ENCODE data around the gene RNF44. TPM values are rescaled to one million over a fixed set of nuclear protein-coding genes. Genes with fewer than 3 reads are reported as not detected.

RNF44 gene
- total RNA-seq, 1 donor from 2014 or later = 3.2 TPM

Other genes with a start within 250 kb of the RNF44 start
- 105 and 110 TPM in 2 replicates for gene KIAA1191, start 175.6 kb downstream of the RNF44 start, total RNA-seq
- gene ARL10, start 171.9 kb downstream of the RNF44 start, total RNA-seq = 6.7 and 9.2 TPM in 2 replicates
- gene NOP16, start 148.8 kb downstream of the RNF44 start, total RNA-seq = 21.7 and 29.3 TPM in 2 replicates
- 42.7 and 43.5 TPM in 2 replicates for gene HIGD2A, start 148.7 kb downstream of the RNF44 start, total RNA-seq
- 135 and 136 TPM in 2 replicates for gene CLTB, start 120.9 kb downstream of the RNF44 start, total RNA-seq
- gene FAF2, start 89.0 kb downstream of the RNF44 start, total RNA-seq = 37.9 and 47.1 TPM in 2 replicates
- not detected in 2 replicates for gene CDHR2, start 11.9 kb upstream of the RNF44 start, total RNA-seq
- gene GPRIN1, start 72.8 kb upstream of the RNF44 start, total RNA-seq = 6.0 and 7.5 TPM in 2 replicates
- gene SNCB, start 93.1 kb upstream of the RNF44 start, total RNA-seq = 0.07 TPM in 1 of 2 replicates, not detected in the other
- not detected in 2 replicates for gene EIF4E1B, start 93.3 kb upstream of the RNF44 start, total RNA-seq
- 51.3 and 53.8 TPM in 2 replicates for gene TSPAN17, start 110.1 kb upstream of the RNF44 start, total RNA-seq

Measured in pulmonary artery endothelial cell (primary cell).